Stimulated activated CD4-positive, alpha-beta T cell treated with anti-CD3 and anti-CD28 coated beads, Interleukin-1b, Interleukin-23, amount 100 ng/mL, for 4 hours (primary cell): ENCODE results near the gene KCP.

Source experiments
- DNase-seq, 2 donors: peaks; one replicate each; pipeline ENCODE4 v3.0.0-alpha.2; 2020; ENCODE audit warnings: low read depth in 2 of 2

Gene KCP

DNA sequence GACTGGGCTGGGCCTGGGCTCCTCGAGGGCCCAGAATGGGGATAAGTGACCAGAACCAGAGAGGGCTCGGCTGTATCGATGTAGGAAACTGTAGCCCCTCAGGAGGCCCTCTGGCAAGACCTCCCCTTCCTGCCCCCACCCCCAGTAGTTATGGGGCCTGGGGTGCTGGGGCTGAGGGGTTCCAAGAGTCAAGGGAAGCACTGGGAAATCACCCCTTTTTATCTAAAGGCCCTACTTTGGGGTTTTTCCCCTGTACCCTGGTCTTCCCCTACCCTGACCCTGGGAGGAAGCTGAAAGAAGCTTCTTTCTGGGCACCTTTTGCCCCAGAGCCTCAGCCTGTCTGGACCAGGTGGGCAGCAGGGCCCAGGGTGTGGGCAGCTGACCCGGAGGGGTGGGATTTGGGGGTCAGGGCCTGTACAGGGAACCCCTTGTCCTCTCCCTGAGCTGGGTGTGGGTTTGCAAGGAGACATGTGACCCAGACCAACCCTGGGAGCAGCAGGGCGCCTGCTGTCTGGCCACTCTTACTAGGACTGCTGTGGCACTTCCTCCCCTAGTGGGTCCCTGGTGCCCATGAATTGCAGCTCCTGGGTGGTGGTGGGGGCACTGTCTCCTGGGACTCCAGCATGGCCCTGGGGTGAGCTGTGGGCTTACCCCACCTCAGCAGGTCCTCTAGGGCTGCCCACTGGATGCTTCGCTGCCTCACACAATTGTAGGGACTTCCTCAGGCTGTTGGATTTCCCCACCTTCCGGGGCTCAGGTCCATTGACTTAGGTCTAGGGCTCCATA is 28.8 kb upstream of the KCP start:
- DNase-seq: no peak

DNA sequence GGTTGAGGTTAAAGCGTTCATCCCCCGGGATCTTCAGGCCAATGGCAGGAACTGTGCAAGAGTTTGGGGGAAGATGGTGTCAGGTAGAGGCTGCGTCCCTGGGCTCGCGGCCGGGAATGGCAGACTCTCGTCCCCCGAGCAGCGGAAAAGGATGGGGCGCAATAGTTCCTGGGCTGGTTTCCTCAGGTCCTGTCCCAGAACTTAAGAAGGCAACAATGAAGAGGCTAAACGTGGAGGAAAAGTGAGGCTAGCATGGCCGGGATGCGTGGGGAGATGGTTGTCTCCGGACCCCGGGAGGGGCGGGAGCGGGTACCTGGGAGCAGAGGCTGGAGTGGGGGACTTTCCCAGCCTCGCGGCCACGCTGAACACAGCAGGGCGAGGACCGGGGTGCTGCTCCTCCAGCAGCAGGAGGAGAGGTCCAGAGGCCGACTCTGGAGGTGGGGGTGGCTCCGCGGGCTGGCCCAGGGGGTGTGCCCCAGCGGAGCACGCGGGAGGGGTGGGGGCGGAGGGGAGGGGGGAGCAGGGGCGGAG is 28.1 kb upstream of the KCP start:
- peak in 1 of 2 donors; percentile 8 for DNase-seq

DNA sequence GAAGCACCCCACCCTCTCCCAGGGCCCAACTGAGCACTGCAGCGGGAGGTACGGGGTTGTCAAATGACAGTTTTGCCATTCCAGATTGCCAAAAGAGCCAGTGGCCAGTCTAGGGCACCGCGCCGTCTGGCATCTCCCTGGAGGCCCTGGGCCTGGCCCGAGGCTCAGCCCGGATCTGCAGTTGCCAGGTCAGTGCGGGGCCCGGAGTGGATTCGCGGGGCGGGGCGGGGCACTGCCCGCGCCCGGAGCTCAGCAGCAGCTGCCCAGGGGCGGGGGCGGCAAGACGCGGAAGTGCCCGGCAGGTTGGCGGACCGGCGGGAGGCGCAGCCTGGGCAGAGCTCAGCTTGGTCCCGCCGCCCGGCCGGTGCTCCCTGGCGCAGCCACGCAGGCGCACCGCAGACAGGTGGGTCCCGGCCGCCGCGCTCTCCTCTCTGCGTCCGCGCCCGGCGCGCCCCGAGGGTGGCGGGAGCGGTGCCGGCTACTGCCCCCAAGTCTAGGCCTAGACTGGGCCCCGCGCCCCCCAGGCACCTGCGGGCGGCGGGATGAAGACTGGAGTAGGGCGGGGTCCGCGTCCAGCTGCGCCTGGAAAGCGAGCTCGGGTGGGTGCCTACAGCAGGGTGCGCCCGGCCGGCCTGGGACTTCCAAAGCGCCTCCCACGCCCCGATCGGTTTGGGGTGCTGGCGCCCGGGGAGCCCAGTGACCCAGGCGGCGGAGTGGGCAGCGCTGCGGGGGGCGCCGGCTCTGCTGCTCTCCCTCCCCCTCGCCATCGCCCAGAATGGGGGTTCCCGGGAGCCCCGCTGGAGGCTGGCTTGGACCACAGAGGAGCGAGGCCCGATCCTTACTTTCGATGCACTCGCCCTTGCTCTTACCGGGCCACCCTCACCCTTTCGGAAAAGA is 27.4 kb upstream of the KCP start, which contains the start of gene IRF5:
Gene IRF5 (plus strand): TSS at position 281 of the 897 bp plus-strand sequence. CDS start 4,155 bp downstream, outside the sequence.
- peak in 1 of 2 donors; percentile 29 for DNase-seq

DNA sequence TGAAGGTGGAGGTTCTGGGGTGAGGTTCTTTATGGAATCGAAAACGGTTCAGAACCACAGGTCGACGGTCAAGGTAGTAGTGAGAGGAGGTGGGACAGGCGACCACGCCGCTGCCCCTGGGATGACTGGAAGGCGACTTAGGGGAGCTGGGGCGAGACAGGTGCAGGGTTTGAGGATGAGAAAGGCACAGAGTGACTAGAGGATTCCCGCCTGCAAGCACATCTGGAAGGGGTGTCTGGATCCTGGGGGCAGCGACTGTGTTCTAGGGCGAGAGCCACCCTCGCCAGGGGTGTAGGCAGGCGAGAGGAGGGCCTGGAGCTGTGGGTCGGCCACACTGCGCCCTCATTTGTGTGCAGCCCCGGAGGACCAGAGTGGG is 26.8 kb upstream of the KCP start:
- no peak for DNase-seq

DNA sequence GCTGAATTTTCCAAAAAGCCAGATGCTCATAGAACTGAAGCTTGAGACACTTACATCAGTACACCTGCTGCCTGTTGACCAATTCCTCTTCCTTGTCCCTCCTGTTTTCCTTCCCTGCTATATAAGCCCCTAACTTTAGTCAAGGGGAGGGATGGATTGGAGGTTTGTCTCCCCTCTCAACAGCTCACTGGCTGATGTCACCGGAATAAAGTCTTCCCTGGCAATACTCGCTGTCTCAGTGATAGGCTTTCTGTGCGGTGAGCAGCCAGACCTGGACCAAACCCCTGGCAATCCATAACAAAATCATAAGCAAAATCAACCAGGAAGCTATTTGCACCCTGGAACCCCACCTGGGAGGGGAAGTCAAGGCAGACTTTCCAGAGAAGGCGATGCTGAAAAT is 26.3 kb upstream of the KCP start:
- DNase-seq: no peak

DNA sequence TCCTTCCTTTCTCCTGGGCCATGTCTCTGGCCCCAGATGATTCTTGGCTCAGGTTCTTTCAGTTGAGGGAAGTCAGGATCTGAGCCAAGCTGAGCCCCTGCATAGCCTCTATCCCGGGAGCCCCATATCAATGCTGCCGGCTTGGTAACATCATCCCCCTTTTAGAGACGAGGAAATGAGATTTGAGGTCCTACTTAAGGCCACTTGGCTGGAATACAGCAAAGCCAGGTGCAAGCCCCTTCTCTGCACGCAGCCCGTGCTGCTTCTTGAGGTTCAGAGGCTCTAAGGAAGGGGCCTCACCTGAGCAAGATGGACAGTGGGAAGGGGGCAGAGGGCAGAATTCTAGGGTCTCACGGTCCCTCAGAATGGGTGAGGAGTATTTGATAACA is 24.8 kb upstream of the KCP start:
- DNase-seq: no peak

DNA sequence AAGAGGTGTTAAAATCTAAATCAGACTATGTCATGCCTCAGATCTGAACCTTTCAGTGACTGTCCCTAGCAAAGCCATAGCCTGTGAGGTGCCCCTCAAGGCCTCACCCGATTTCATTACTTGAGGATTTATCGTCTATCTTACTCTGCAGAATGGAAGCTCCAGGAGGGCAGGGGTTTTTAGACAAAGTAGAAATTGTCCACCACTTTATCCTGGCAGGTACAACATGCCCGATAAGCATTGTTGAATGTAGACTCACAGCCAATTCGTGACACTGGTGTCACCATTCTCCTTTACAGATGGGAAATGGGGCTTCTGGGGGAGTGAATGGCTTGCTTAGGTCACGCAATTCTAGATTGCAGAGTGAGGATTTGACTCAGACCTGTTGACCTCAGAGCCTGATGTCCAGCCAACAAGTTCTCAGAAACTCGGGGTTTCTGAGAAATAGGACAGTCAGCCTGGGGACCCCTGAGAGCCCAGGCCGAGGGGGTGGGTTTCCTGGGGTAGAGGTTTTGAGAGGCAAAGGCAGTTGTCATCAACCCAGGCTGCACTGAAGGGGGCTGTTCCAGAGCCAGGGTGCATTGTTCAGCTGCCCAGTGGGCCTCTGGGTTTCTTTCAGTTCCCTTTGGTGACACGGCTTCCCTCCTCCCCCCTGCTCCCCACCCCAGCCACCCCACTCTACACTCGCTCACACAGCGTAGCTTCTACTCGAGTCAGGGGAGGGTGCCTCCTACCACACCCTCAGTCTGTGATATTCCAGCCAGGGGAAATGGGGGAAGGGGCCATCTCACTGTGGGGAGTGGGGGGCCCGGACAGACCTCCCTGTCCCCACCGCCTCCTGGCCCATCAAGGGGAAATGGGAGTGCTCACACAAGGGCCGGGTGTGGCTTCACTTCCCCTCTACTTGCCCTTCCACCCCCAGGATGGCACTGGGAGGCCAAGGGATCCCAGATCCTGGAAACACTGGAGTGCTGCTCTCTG is 24.1 kb upstream of the KCP start:
- DNase-seq: no peak

DNA sequence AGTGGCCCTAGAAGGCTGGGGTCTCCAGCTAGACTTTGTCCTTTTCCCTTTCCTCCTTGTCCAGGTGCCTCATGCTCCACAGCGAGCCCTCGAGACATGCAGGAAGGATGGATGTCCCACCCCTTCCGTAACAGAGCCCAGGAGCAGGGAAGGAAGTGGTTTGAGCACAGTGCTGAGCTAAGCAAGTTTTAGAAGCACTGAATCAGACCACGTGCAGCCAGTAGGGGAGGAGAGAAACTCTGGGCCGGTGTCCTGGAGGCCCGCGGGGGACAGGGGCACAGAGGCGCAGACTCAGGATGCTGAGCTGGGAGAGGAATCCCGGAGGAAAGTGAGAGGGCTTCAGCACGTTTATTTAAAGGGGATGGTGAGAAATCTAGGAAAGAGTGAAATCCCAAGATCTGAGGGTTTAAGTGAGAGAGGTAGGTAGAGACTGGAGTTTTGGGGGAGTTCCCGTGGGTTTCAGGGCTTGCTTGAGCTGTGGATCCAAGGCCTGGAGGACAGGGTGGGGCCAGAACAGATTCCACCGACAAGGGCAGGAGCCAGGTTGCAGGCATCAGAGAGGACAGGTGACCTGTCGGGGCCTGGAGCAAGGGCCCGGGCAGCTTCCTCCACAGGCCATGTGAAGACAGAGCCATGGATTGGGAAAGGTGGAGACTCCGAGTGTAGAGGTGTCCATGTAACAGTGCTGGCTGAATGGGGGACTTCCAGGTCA is 22.8 kb upstream of the KCP start:
- DNase-seq: peak; percentile 16 to 25

DNA sequence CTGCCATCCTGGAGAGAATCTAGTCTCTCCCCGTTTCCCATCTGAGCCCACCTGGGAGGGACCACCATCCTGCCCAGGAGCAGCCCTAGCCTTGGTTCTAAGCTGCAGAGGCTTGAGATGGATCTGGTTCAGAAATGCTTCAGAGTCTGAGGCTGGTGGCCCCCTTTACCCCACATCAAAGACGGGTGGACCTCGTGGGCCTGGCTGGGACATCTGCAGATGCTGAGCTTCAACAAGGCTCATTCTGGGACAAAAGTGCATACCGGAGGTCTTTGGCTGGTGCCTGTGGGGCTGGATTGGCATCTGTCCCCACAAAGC is 22.3 kb upstream of the KCP start:
- no peak for DNase-seq

DNA sequence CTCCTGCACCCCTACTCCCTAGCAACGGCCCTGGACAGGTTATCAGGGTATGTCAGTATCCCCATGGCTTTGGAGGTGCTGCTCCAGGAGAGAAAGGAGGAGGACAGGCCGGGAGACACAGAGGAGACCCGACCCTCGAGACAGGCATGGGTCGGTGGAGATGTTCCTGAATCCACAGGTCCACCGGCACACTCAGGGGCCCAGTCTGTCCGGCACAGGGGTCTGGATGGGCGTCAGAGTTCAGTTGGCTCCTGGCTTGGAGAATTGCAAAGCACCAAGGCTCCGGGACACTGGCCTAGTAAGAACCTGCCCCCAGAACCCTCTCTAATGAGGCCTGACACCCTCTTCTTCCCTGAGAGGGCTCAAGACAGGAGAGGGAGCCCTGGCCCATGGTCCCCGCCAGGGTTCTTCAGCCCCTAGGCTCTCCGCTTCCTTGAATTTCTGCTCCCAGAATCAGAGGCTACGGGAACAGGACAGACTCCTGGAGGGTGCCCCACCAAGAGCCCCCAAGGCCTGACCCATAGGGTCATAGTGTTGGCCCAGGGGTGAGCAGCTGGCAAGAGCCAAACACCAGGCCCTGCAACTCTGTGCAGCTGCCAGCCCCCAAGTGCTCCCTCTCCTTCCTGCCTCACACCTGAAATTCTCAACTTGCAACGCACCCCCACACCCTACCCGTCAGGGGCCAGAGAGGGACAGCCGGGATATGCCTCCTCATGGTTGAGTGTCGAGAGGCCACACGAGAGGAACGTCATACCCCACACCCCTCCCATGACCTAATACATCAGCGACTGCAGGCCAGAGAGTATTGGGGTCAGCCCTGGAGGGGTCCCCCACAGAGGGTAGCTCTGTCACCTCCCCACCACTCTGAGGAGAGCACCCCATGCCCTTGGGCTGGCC is 21.7 kb upstream of the KCP start:
- no peak for DNase-seq

DNA sequence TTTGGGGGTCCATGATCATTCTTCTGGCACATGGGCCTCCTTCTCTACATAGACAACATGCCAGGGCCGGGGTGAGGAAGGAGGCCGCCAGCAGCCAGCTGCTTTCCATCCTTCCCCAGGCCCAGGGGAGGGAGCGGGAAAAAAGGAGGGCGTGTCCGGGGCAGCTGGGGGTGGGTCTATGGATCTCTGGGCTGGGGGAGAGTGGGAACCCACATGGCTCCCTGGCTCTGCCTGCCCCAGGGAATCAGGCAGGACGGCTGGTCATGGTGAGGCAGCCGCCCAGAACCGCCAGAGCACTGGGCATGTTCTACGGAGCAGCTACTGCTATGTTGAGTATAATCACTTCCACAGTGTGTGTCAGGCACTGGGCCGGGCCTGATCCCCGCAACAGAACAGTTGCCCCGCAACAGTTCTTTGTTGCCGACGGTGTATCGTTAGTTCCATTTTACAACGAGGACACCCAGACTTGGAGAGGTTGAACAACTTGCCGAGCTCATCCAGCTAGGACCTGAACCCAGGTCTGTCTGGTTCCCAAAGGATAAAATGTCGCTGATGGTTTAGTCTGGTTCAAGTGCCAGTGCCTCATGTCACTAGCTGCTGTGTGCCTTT is 20.8 kb upstream of the KCP start:
- no peak for DNase-seq

DNA sequence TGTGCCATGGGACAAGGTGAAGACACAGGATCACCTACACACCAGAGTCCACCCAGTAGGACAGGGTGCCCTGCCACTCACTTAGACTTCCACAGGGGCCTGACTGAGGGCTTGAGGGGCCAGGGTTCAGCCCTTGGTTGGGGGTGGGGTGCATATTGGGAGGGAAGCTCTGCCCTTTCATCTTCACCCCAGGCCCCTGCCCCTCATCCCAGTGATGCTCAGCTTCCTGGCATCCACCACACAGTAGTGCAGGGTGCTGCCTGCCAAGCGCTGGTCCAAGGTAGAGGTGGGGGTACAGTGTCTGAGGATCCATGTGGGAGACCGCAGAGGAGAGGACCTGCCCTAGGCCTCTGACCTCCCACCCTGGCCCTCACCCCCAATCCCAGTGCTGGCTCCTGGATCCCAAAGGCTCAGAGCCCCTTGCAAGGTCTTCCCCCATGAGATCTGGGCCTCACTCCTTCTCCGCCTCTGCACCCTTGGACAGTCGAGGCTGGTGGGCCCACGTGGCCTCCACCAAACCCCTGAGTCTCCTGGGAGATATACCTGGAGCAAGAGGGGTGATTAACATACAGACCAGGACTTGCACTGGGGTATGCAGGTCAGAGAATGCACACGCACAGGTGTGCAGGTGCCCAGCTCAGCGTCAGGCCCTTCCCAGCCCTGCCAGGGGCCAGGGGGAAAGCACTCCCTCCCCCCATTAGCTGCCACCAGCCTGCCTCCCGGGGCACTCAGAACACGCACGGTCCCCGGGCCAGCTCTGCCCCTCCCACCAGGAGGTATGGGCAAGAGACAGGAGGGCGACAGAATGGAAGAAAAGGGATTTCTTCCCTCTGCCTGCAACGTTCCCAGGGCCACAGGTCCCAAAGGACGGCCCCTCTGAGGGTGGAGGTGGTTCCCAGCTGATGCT is 18.6 kb upstream of the KCP start:
- no peak for DNase-seq

DNA sequence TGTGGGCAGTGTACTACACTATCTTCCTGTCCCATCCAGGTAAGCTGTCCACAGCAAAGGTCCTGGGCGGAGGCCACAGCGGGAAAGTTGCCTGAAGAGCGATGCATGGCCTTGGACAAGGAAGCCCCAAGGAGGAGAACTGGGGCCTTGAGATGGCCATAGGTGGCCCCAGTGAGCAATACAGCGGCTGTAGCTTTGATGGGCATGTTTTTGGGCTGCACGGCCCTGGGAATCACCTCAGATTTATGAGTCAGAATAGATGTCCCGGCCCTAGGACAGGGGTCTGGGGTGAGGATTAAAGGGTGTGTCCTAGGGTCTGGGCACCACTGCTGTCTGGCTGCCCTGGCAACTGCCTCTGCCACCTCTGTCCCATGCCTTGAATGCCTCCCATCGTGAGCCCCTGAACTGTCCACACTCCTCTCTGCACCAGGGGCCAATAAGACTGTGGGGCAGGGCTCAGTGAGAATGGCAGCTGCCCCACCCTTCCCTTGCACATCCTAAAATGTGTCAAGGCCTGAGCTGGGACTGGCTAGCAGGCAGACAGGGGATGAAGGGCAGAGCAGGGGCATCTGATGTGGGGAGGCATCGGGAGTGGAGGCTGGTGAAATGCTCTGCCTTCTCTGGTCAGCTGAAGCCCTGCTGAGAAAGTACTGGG is 17.8 kb upstream of the KCP start:
- DNase-seq: no peak

DNA sequence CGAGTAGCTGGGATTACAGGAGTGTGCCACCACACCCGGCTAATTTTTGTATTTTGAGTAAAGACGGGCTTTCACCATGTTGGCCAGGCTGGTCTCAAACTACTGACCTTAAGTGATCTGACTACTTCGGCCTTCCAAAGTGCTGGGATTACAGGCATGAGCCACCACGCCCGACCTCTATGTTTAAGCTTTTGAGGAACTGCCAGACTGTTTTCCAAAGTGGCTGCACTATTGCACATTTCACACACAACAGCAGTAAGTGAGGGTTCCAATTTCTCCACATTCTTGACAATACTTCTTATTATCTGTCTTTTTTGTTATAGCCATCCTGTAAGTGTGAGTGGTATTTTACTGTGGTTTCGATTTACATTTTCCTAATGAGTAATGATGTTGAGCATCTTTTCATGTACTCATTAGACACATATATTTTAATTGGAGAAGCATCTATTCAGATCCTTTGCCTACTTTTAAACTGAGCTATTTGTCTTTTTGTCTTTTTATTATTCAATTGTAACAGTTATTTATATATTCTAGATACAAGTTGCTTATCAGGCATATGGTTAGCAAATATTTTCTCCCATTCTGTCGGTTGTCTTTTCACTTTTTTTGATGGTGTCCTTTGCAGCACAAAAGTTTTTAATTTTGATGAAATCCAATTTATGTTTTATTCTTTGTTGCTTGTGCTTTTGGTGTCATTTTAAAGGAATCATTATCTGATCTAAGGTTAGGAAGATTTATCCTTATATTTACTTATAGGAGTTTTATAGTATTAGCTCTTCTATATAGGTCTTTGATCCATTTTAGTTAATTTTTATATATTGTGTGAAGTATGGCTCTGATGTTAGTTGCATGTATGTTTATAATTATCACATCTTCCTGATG is 14.4 kb upstream of the KCP start:
- DNase-seq: no peak

DNA sequence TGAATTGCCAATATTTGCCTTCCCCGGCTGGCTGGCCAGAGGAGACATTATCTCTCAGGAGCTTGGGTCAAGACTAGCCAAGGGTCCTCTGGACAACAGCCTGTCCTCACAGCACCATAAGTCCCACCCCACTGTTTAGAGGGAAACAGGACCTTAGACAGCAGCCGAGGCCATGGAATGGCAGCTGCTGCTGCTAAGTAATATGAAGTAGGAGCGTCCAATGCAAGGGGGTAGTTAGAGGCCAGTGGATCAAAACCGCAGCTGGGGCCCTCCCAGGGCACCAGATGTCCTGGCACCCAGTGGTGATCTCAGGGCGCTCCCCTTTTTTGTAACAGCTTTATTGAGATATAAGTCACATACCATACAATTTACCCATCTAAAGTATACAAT is 12.9 kb upstream of the KCP start:
- no peak for DNase-seq

DNA sequence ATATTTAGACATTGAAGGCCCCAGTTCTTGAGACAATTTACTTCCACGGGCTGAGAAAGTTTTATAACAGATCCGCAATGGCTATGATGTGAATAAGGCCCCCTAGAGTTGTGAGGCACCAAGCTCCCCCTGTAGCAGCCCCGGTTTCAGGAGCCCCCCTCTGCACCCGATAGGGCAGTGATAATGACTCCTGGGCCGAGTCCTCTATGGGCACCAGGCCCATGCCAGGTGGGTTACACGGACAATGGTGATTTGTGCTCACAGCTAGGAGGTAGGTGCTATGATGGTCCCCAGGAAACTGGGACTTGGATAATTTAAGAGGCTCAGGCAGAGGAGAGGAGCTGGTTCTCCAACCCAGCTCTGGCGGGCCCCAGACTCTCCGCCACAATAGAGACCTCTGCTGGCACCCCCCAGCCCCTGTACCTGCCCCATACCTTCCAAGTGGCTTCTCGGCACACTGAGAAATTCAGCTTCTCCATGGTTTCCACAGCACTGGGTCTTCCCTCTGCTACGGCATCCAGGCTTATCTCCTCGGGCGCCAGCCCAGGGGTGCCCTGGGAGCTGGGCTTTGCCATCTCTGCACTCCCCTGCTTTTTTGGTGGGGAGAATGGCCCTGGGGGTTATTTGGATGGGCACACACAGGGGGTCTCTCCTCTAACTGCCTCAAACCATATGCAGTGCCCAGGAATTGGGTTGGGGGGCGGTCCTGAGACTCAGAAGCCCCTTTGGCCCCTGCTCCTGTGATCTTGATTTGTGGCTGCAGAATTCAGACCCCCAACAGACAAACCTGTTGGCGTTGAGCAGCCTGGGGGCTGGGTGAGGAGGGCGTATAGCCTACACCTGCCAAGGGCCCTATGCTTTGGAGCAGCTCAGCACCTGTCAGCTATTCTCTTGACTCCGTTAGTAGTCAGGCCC is 12.2 kb upstream of the KCP start:
- DNase-seq: no peak
